IMR-90 (cell line): ENCODE measurements around the gene RAB33B. TPM values are rescaled to one million over a fixed set of nuclear protein-coding genes. Genes with fewer than 3 reads are reported as not detected.

Experiments used
- ATAC-seq: fragments of 200-7000 bp; cut with Tn5 transposase; 2 replicates; pipeline ENCODE4 v1.9.1; 2020; ENCODE audit warnings: low read depth, mild to moderate bottlenecking, moderate library complexity
- BruUV-seq: library from RNA; stranded (reverse); fragments of 400-500 nt; replicated peaks from 2 replicates; lab custom pipeline; 2021; lab: Mats Ljungman, UMichigan
- CTCF ChIA-PET: fragments of 300-600 bp; formaldehyde crosslinking; extraction: SDS; loops from one replicate; lab custom pipeline; 2021; ENCODE audit warnings: antibody characterized with exemption; lab: Yijun Ruan, JAX
- POLR2A ChIA-PET: fragments of 300-600 bp; sonication (Branson Sonifier 250); formaldehyde crosslinking; loops from one replicate; lab custom pipeline; 2022; ENCODE audit warnings: antibody characterized with exemption; ENCODE audit not compliant: unreplicated experiment; lab: Charles Lee
- DNase-seq: peaks from one replicate; pipeline ENCODE4 v3.0.0; 2013
- H2AFZ ChIP-seq: replicated peaks from 2 replicates; pipeline ENCODE3; 2013; ENCODE audit warnings: low read length, mild to moderate bottlenecking; ENCODE audit not compliant: poor library complexity
- H2AK5ac ChIP-seq: 2 replicates; pipeline ENCODE4 v1.6.1; 2013; ENCODE audit warnings: low read depth, low read length, inconsistent platforms
- H2AK9ac ChIP-seq: replicated peaks from 2 replicates; pipeline ENCODE3; 2013; ENCODE audit warnings: mild to moderate bottlenecking, low read depth, low read length, moderate library complexity; ENCODE audit not compliant: poor library complexity
- H2BK120ac ChIP-seq: 2 replicates; pipeline ENCODE4 v1.6.1; 2013; ENCODE audit warnings: low read depth, low read length, inconsistent platforms
- H2BK15ac ChIP-seq: 3 replicates; pipeline ENCODE4 v1.6.1; 2013; ENCODE audit warnings: low read depth, low read length, inconsistent platforms
- H2BK20ac ChIP-seq: 2 replicates; pipeline ENCODE4 v1.6.1; 2013; ENCODE audit warnings: low read depth, mild to moderate bottlenecking, inconsistent platforms, low read length, moderate library complexity
- H2BK5ac ChIP-seq: 2 replicates; pipeline ENCODE4 v1.6.1; 2013; ENCODE audit warnings: mild to moderate bottlenecking, low read depth, low read length, inconsistent platforms; ENCODE audit not compliant: poor library complexity, severe bottlenecking
- H3K14ac ChIP-seq: replicated peaks from 2 replicates; pipeline ENCODE4 v1.6.1; 2013; ENCODE audit warnings: low read depth, low read length, inconsistent platforms
- H3K18ac ChIP-seq: 2 replicates; pipeline ENCODE4 v1.6.1; 2013; ENCODE audit warnings: low read depth, low read length, control low read depth
- H3K23ac ChIP-seq: 2 replicates; pipeline ENCODE4 v1.6.1; 2013; ENCODE audit warnings: low read depth, low read length, inconsistent platforms
- H3K27ac ChIP-seq: 2 replicates; pipeline ENCODE4 v1.5.1; 2013; ENCODE audit warnings: mild to moderate bottlenecking, control low read depth, low read length; ENCODE audit not compliant: insufficient read depth
- H3K27me3 ChIP-seq: 2 replicates; pipeline ENCODE4 v1.6.1; 2013; ENCODE audit warnings: low read length; ENCODE audit not compliant: control insufficient read depth, insufficient read depth
- H3K36me3 ChIP-seq: 2 replicates; pipeline ENCODE4 v1.6.1; 2013; ENCODE audit warnings: low read length, mixed read lengths; ENCODE audit not compliant: control insufficient read depth, insufficient read depth
- H3K4ac ChIP-seq: 2 replicates; pipeline ENCODE4 v1.6.1; 2013; ENCODE audit warnings: low read depth, low read length, inconsistent platforms
- H3K4me1 ChIP-seq: 2 replicates; pipeline ENCODE4 v1.6.1; 2013; ENCODE audit warnings: low read length, mixed read lengths; ENCODE audit not compliant: control insufficient read depth, insufficient read depth
- H3K4me2 ChIP-seq: 2 replicates; pipeline ENCODE4 v1.6.1; 2013; ENCODE audit warnings: low read depth, mild to moderate bottlenecking, control low read depth, low read length, moderate library complexity
- H3K4me3 ChIP-seq: 2 replicates; pipeline ENCODE4 v1.5.1; 2013; ENCODE audit warnings: low read depth, mild to moderate bottlenecking, control low read depth, low read length, moderate library complexity; ENCODE audit not compliant: insufficient read depth
- H3K56ac ChIP-seq: 2 replicates; pipeline ENCODE4 v1.6.1; 2013; ENCODE audit warnings: low read length, inconsistent platforms; ENCODE audit not compliant: insufficient read depth; ENCODE audit errors: extremely low read depth
- H3K79me1 ChIP-seq, 2 experiments: 2 replicates each; pipeline ENCODE4 v1.6.1; 2013; ENCODE audit warnings: low read length in 2 of 2, inconsistent platforms in 1 of 2, low read depth in 1 of 2
- H3K9ac ChIP-seq: 2 replicates; pipeline ENCODE4 v1.6.1; 2013; ENCODE audit warnings: low read depth, low read length, control low read depth
- H3K9me1 ChIP-seq: 2 replicates; pipeline ENCODE4 v1.6.1; 2013; ENCODE audit warnings: low read length, inconsistent platforms; ENCODE audit not compliant: insufficient read depth
- H3K9me3 ChIP-seq: 2 replicates; pipeline ENCODE4 v1.6.1; 2013; ENCODE audit warnings: low read length; ENCODE audit not compliant: control insufficient read depth, insufficient read depth
- H4K20me1 ChIP-seq: 2 replicates; pipeline ENCODE4 v1.6.1; 2013; ENCODE audit warnings: low read length, inconsistent platforms; ENCODE audit not compliant: insufficient read depth
- H4K5ac ChIP-seq: 2 replicates; pipeline ENCODE4 v1.6.1; 2013; ENCODE audit warnings: mild to moderate bottlenecking, low read depth, low read length, control low read depth
- H4K8ac ChIP-seq, 2 experiments: 2 replicates each; pipeline ENCODE4 v1.6.1; 2013; ENCODE audit warnings: low read depth in 2 of 2, low read length in 2 of 2, control low read depth in 1 of 2, inconsistent platforms in 1 of 2
- H4K91ac ChIP-seq: 2 replicates; pipeline ENCODE4 v1.6.1; 2013; ENCODE audit warnings: low read depth, low read length, inconsistent platforms; ENCODE audit not compliant: insufficient read depth
- MAFK ChIP-seq: IDR thresholded peaks from 2 replicates; pipeline ENCODE4 v1.6.1; 2012; ENCODE audit warnings: low read depth, low read length, improper control_type of control experiment
- MXI1 ChIP-seq: IDR thresholded peaks from 2 replicates; pipeline ENCODE4 v1.6.1; 2012; ENCODE audit warnings: low read depth, mild to moderate bottlenecking, low read length, moderate library complexity, borderline replicate concordance
- POLR2A ChIP-seq: IDR thresholded peaks from 2 replicates; pipeline ENCODE4 v1.6.1; 2012; ENCODE audit warnings: mild to moderate bottlenecking, low read depth, low read length
- RAD21 ChIP-seq: IDR thresholded peaks from 2 replicates; pipeline ENCODE4 v1.6.1; 2012; ENCODE audit warnings: low read length, improper control_type of control experiment
- RCOR1 ChIP-seq: IDR thresholded peaks from 2 replicates; pipeline ENCODE4 v1.6.1; 2012; ENCODE audit warnings: mild to moderate bottlenecking, low read length, improper control_type of control experiment; ENCODE audit not compliant: insufficient replicate concordance
- WGBS, 2 experiments: methylation state at CpG; one replicate each; pipeline versions ENCODE4 v1.1.5 to v1.1.7; 2013; ENCODE audit warnings: missing lambda C conversion rate in 2 of 2; ENCODE audit not compliant: insufficient read length in 1 of 2; ENCODE audit errors: extremely low coverage in 2 of 2; 5-methylcytosine and 5-hydroxymethylcytosine counted together
- dilution Hi-C: fragments of 300-500 bp; cut with HindIII; formaldehyde crosslinking; loops from one replicate; pipeline ENCODE4 v1.14.3; 2018; ENCODE audit warnings: low sequenced_read_pairs; ENCODE audit not compliant: unreplicated experiment
- in situ Hi-C: fragments of 300-500 bp; cut with MboI; formaldehyde crosslinking; loops from 3 replicates; pipeline ENCODE4 v1.14.3; 2019; ENCODE audit warnings: low sequenced_read_pairs, inconsistent platforms, mixed read lengths
- intact Hi-C: fragments of 100-400 bp; cut with micrococcal nuclease; formaldehyde crosslinking; loops from 2 replicates; pipeline ENCODE4 v1.10.0; 2022
- polyA plus RNA-seq, 3 experiments: library from polyadenylated mRNA; depleted of rRNA; stranded (reverse); fragments of >200 nt; gene quantifications; 2 replicates each; pipeline ENCODE4 v1.2.3, GENCODE V29; 2012; ENCODE audit warnings: low replicate concordance in 1 of 3
- total RNA-seq: library from RNA; depleted of rRNA; stranded (reverse); fragments of >200 nt; gene quantifications from 2 replicates; pipeline ENCODE4 v1.2.3, GENCODE V29; 2012
- TF ChIP-seq, protein P1 (sequence below): fragments of 150-350 bp; IDR thresholded peaks from 2 replicates; pipeline ENCODE4 v1.6.1; 2016; ENCODE audit warnings: low read depth, mild to moderate bottlenecking, low read length, moderate library complexity, borderline replicate concordance

Gene RAB33B
- total and polyA plus RNA-seq, 2 of the 4 experiments (the other 2 are of a cell fraction): 3.7 to 7.3 TPM

DNA sequence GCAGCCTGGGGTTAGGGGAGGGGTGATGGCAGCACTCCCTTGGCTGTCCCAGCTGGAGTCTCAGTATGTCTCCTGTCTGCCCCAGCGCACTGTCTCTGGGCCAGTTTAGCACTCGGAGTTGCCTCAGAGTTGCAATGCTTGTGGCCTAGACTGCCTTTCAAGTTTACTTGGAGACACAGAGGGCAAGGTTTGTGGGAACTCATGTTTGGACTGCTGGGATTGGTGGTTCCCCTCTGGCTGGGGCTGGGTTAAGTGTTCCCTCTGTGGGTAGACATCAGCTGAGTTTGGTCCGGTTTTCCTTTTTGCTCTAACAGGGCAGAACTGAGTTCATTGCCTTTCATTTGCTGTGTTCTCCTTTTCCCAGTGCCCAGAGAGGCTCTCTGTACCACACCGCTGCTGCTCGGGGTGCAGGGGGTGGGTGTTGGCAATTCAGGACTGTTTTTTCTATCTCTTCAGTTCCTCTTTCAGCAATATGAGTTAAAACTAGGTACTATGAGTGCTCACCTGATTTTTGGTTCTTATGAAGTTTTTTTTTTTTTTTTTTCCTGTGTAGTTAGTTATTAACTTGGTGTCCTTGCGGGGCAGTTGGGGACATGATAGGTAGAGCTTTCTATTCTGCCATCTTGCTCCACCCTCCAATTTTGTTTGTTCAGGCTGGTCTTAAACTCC, 17.2 kb downstream of the RAB33B start:
- BruUV-seq: no TSS peak
- in situ Hi-C loops: no loop called here

More for the DNA sequence above, 17.2 kb downstream of the RAB33B start:
- H2AFZ ChIP-seq: no peak overlapping the region
- H2AK9ac ChIP-seq: no peak overlapping the region
- no peak overlapping the region for H2BK5ac ChIP-seq
- intact Hi-C loops (no loop called here), dilution Hi-C loops (no loop called here)
- H3K4me3 ChIP-seq: no peak overlapping the region
- H3K23ac ChIP-seq: no peak overlapping the region
- no peaks in the 10 kb centered on the region for H3K27me3 ChIP-seq
- no peak overlapping the region for H4K91ac ChIP-seq
- no peak overlapping the region for H4K5ac ChIP-seq
- 100% methylated on average over 3 of the region's 6 CpGs; no CpG with 5 or more reads in 1 of the 2 experiments for WGBS, 2 experiments
- H3K4me2 ChIP-seq: no peak overlapping the region
- no peak overlapping the region for H2AK5ac ChIP-seq
- DNase-seq (no peak), ATAC-seq (no peak)
- TF ChIP-seq MXI1 (no peak), RAD21 (no peak), MAFK (no peak), RCOR1 (no peak), POLR2A (no peak)
- TF ChIP-seq, protein P1, sequence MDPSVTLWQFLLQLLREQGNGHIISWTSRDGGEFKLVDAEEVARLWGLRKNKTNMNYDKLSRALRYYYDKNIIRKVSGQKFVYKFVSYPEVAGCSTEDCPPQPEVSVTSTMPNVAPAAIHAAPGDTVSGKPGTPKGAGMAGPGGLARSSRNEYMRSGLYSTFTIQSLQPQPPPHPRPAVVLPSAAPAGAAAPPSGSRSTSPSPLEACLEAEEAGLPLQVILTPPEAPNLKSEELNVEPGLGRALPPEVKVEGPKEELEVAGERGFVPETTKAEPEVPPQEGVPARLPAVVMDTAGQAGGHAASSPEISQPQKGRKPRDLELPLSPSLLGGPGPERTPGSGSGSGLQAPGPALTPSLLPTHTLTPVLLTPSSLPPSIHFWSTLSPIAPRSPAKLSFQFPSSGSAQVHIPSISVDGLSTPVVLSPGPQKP: no peak
- no peak overlapping the region for H4K8ac ChIP-seq
- H2BK120ac ChIP-seq: no peak overlapping the region
- H3K56ac ChIP-seq: no peak overlapping the region
- no peak overlapping the region for H2BK20ac ChIP-seq
- H3K79me1 ChIP-seq: peaks cover 22 to 32% of the 10 kb centered on the region in 2 experiments
- H3K4ac ChIP-seq: no peak overlapping the region
- H3K4me1 ChIP-seq: no peaks in the 10 kb centered on the region; the same call in 1 of the 2 replicates
- H3K9ac ChIP-seq: no peak overlapping the region
- peaks cover 16% of the 10 kb centered on the region; the same call in 1 of the 2 replicates for H4K20me1 ChIP-seq
- CTCF ChIA-PET: no interaction called here
- POLR2A ChIA-PET: no interaction called here
- no peak overlapping the region for H3K27ac ChIP-seq
- H3K18ac ChIP-seq: no peak overlapping the region
- H3K36me3 ChIP-seq: peaks cover 3% of the 10 kb centered on the region; the same call in 1 of the 2 replicates
- no peak overlapping the region for H3K14ac ChIP-seq
- H3K9me1 ChIP-seq: no peaks in the 10 kb centered on the region
- peaks cover 8% of the 10 kb centered on the region for H3K9me3 ChIP-seq
- no peak overlapping the region for H2BK15ac ChIP-seq
